22Rv1 (cell line): ENCODE data around the gene MINPP1.

Experiments used
- ZFX ChIP-seq: fragments of 450-650 bp; IDR thresholded peaks from 2 replicates; pipeline ENCODE4 v1.6.1; 2017; ENCODE audit warnings: antibody characterized with exemption, borderline replicate concordance
- TF ChIP-seq, protein P1 (sequence below): fragments of 450-650 bp; IDR thresholded peaks from 2 replicates; pipeline ENCODE4 v1.5.1; 2017; ENCODE audit warnings: mild to moderate bottlenecking

DNA sequence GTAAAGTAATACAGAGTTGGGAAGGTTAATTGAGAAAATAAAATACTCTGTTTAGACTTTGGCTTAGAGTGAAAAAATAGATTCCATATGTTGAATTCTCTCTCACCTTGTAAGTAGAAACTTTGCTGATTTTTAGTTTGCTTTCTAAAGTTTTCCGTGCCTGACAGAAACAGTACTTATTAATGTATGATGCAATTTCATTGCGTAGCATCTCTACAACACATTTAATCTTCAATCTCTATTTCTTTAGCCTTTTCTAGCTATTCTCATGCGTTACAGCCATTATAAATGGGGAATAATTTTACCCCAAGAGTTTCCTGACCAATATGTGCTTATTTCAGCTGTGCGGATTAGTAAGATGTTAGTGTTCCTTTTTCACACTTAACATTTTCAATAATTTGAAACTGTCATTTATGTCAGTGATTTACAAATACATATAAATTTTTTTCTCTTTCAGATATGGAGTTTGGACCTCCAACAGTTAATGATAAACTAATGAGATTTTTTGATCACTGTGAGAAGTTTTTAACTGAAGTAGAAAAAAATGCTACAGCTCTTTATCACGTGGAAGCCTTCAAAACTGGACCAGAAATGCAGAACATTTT is 3.3 kb downstream of the MINPP1 start:
- TF ChIP-seq, protein P1, sequence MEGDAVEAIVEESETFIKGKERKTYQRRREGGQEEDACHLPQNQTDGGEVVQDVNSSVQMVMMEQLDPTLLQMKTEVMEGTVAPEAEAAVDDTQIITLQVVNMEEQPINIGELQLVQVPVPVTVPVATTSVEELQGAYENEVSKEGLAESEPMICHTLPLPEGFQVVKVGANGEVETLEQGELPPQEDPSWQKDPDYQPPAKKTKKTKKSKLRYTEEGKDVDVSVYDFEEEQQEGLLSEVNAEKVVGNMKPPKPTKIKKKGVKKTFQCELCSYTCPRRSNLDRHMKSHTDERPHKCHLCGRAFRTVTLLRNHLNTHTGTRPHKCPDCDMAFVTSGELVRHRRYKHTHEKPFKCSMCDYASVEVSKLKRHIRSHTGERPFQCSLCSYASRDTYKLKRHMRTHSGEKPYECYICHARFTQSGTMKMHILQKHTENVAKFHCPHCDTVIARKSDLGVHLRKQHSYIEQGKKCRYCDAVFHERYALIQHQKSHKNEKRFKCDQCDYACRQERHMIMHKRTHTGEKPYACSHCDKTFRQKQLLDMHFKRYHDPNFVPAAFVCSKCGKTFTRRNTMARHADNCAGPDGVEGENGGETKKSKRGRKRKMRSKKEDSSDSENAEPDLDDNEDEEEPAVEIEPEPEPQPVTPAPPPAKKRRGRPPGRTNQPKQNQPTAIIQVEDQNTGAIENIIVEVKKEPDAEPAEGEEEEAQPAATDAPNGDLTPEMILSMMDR, result no peak
- no peak for TF ChIP-seq ZFX
